DND-41 (cell line): ENCODE measurements around the gene IFITM2.
"Not testable (repeated sequence)": the region's sequence is repeated elsewhere in the genome, so short reads cannot be mapped to it uniquely, and the experiment has no call there.

ENCODE experiments used
- ATAC-seq: fragments of 200-7000 bp; cut with Tn5 transposase; 3 replicates; pipeline ENCODE4 v1.9.1; 2021; ENCODE audit warnings: low read depth; ENCODE audit not compliant: insufficient read depth
- DNase-seq: peaks from one replicate; pipeline ENCODE4 v3.0.0-alpha.2; 2020
- H2AFZ ChIP-seq: 2 replicates; pipeline ENCODE4 v1.6.0; 2012; ENCODE audit warnings: low read depth, low read length
- H3K27ac ChIP-seq: 2 replicates; pipeline ENCODE4 v1.5.1; 2012; ENCODE audit warnings: low read length, inconsistent platforms
- H3K27me3 ChIP-seq: fragments of 200-600 bp; sonication (generic); 2 replicates; pipeline ENCODE4 v1.6.0; 2012; ENCODE audit warnings: low read length, mild to moderate bottlenecking, inconsistent platforms; ENCODE audit not compliant: insufficient read depth, poor library complexity
- H3K36me3 ChIP-seq: 2 replicates; pipeline ENCODE4 v1.5.1; 2012; ENCODE audit warnings: low read length, inconsistent platforms; ENCODE audit not compliant: insufficient read depth
- H3K4me1 ChIP-seq: 2 replicates; pipeline ENCODE4 v1.5.1; 2012; ENCODE audit warnings: mild to moderate bottlenecking, low read length; ENCODE audit not compliant: insufficient read depth
- H3K4me2 ChIP-seq: 2 replicates; pipeline ENCODE4 v1.6.0; 2012; ENCODE audit warnings: mild to moderate bottlenecking, moderate library complexity, low read length, inconsistent platforms; ENCODE audit not compliant: insufficient read depth
- H3K4me3 ChIP-seq, 2 experiments: fragments of 200-600 bp in 1 of 2; shearing (Covaris generic) in 1 of 2; 2 replicates each; pipeline ENCODE4 v1.5.1; 2012 to 2016; ENCODE audit warnings: inconsistent platforms in 2 of 2, low read length in 2 of 2, mild to moderate bottlenecking in 2 of 2, low read depth in 1 of 2, moderate library complexity in 1 of 2
- H3K79me2 ChIP-seq: 2 replicates; pipeline ENCODE4 v1.6.0; 2012; ENCODE audit warnings: low read length, inconsistent platforms; ENCODE audit not compliant: insufficient read depth
- H3K9ac ChIP-seq: 2 replicates; pipeline ENCODE4 v1.6.0; 2012; ENCODE audit warnings: low read depth, mild to moderate bottlenecking, inconsistent platforms, low read length, moderate library complexity
- H3K9me3 ChIP-seq: 2 replicates; pipeline ENCODE4 v1.5.1; 2012; ENCODE audit warnings: low read length, moderate library complexity, mild to moderate bottlenecking, inconsistent platforms; ENCODE audit not compliant: insufficient read depth, severe bottlenecking
- H4K20me1 ChIP-seq: 2 replicates; pipeline ENCODE4 v1.6.0; 2012; ENCODE audit warnings: low read length; ENCODE audit not compliant: insufficient read depth
- EZH2 ChIP-seq: IDR thresholded peaks from 3 replicates; pipeline ENCODE4 v1.6.1; 2012; ENCODE audit warnings: borderline replicate concordance, low read depth, mild to moderate bottlenecking, moderate library complexity, low read length, inconsistent platforms; ENCODE audit not compliant: severe bottlenecking
- TF ChIP-seq, protein P1 (sequence below): IDR thresholded peaks from 2 replicates; pipeline ENCODE4 v1.5.1; 2012; ENCODE audit warnings: borderline replicate concordance, low read length, moderate library complexity, mild to moderate bottlenecking; ENCODE audit not compliant: poor library complexity, severe bottlenecking; ENCODE audit errors: extremely low read depth

Gene IFITM2

GRCh38 chr11:342328-342727 lies 34.7 kb downstream of the IFITM2 start:
- DNase-seq (no peak), ATAC-seq (peak; percentile 22; the same call in 2 of the 3 replicates)
- no peak overlapping the region for H3K4me2 ChIP-seq
- no peak overlapping the region for H2AFZ ChIP-seq
- H3K27me3 ChIP-seq: no peaks in the 10 kb centered on the region
- no peak overlapping the region for H3K9ac ChIP-seq
- H3K4me3 ChIP-seq: no peak overlapping the region
- no peaks in the 10 kb centered on the region for H3K79me2 ChIP-seq
- H3K9me3 ChIP-seq: no peaks in the 10 kb centered on the region
- H3K27ac ChIP-seq: no peak overlapping the region
- TF ChIP-seq, protein P1, sequence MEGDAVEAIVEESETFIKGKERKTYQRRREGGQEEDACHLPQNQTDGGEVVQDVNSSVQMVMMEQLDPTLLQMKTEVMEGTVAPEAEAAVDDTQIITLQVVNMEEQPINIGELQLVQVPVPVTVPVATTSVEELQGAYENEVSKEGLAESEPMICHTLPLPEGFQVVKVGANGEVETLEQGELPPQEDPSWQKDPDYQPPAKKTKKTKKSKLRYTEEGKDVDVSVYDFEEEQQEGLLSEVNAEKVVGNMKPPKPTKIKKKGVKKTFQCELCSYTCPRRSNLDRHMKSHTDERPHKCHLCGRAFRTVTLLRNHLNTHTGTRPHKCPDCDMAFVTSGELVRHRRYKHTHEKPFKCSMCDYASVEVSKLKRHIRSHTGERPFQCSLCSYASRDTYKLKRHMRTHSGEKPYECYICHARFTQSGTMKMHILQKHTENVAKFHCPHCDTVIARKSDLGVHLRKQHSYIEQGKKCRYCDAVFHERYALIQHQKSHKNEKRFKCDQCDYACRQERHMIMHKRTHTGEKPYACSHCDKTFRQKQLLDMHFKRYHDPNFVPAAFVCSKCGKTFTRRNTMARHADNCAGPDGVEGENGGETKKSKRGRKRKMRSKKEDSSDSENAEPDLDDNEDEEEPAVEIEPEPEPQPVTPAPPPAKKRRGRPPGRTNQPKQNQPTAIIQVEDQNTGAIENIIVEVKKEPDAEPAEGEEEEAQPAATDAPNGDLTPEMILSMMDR: no peak
- TF ChIP-seq EZH2: no peak
- H3K4me1 ChIP-seq: peaks cover 4% of the 10 kb centered on the region; the same call in 1 of the 2 replicates
- H3K36me3 ChIP-seq: no peaks in the 10 kb centered on the region
- no peaks in the 10 kb centered on the region for H4K20me1 ChIP-seq

DNA sequence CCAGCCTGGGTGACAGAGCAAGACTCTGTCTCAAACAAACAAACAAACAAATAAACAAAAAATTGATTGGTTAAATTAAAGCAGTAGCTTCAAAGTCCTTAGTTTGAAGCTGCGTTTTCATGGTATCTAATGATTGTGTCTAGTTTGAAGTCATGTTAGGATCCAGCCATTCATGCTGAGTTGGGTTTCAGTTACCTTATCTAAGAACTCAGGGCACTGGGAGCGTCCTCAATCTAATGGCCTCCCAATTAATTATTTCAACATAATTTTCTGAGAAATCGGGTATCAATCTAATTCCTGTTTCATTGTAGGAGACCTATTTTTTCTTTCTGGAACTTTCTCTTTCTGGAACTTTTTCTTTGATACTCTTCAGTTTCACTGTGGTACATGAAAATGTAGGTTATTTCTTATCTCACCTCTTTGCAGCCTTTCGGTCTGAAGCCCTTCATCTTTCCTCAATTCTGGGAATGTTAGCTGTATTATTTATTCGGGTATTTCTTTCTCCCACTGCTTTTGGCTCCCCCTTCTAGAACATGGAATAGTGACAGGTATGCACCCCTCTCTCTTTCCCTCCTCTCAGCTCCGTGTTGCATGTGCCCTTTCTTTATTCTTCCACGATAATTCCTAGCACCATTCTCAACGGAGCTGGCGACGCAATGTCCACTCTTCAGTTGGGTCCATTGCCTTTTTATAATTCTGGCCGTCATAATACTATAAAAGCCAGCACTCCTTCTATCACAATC lies 37.4 kb downstream of the IFITM2 start:
- Histone ChIP-seq H3K36me3 (no peaks in the 10 kb centered on the region), H3K27me3 (no peaks in the 10 kb centered on the region), H3K4me1 (no peaks in the 10 kb centered on the region), H4K20me1 (no peaks in the 10 kb centered on the region), H3K9ac (no peak overlapping the region), H3K9me3 (no peaks in the 10 kb centered on the region), H3K4me2 (no peak overlapping the region), H3K4me3 (no peak overlapping the region), H3K79me2 (no peaks in the 10 kb centered on the region), H2AFZ (no peak overlapping the region), H3K27ac (no peak overlapping the region)
- DNase-seq (no peak), ATAC-seq (no peak)
- no peak for TF ChIP-seq EZH2
- TF ChIP-seq, protein P1: no peak

DNA sequence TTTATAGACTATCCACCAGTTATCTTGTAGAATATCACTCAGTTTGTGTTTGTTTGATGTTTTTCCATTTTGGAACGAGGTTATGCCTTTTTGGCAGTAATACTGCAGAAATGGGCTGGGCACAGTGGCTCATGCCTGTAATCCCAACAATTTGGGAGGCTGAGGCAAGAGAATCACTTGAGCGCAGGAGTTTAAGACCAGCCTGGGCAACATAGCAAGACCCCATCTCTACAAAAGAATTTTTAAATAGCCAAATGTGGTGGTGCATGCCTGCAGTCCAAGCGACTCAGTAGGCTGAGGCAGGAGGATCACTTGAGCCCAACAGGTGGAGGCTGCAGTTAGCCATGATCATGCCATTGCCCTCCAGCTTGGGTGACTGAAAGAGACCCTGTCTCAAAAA lies 38.9 kb downstream of the IFITM2 start:
- no peak for ATAC-seq

GRCh38 chr11:349270-349954 lies 41.8 kb downstream of the IFITM2 start:
- not testable (repeated sequence) for H3K9ac ChIP-seq, H3K4me2 ChIP-seq

More for the DNA sequence above, 38.9 kb downstream of the IFITM2 start:
- H3K9me3 ChIP-seq: no peaks in the 10 kb centered on the region
- H4K20me1 ChIP-seq: no peaks in the 10 kb centered on the region
- no peaks in the 10 kb centered on the region for H3K27me3 ChIP-seq
- H3K4me2 ChIP-seq: no peak overlapping the region
- TF ChIP-seq EZH2: no peak
- no peak overlapping the region for H3K4me3 ChIP-seq
- no peak overlapping the region for H3K27ac ChIP-seq
- H3K36me3 ChIP-seq: no peaks in the 10 kb centered on the region
- H3K4me1 ChIP-seq: peaks cover 9% of the 10 kb centered on the region
- H2AFZ ChIP-seq: no peak overlapping the region
- H3K79me2 ChIP-seq: no peaks in the 10 kb centered on the region
- H3K9ac ChIP-seq: no peak overlapping the region
- DNase-seq: no peak

DNA sequence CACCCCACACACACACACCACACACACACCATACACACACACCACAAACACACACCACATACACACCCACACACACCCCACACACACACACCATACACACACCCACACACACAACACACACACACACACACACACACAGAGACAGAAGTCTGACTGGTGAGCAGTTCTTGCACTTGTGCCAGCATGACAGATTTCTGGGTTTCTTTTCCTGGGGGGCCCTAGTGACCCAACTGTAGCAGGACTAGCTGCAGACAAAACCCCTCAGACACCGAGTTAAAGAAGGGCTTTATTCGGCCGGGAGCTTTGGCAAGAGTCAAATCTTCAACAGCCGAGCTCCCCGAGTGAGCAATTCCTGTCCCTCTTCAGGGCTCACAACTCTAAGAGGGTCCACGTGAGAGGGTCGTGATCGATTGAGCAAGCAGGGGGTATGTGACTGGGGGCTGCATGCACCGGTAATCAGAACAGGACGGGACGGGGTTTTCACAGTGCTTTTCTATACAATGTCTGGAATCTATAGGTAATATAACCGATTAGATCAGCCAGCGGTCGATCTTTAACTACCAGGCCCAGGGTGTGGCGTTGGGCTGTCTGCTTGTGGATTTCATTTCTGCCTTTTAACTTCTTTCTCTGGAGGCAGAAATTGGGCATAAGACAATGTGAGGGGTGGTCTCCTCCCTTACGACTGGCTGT lies 42.6 kb downstream of the IFITM2 start:
- not testable (repeated sequence) for H3K9ac ChIP-seq, H2AFZ ChIP-seq, H3K4me3 ChIP-seq, H3K79me2 ChIP-seq, H3K27me3 ChIP-seq, DNase-seq, H4K20me1 ChIP-seq, H3K36me3 ChIP-seq, H3K4me2 ChIP-seq, H3K9me3 ChIP-seq
- peak overlapping the region; percentile 35 for H3K27ac ChIP-seq
- 0 out of 3 replicates have a peak, but pooled peaks have one; percentile 3 for ATAC-seq
- peaks cover 14% of the 10 kb centered on the region for H3K4me1 ChIP-seq

More at GRCh38 chr11:349270-349954, 41.8 kb downstream of the IFITM2 start:
- H3K4me3 ChIP-seq, H3K27ac ChIP-seq, DNase-seq, H4K20me1 ChIP-seq, H3K79me2 ChIP-seq, H3K9me3 ChIP-seq, H3K36me3 ChIP-seq, ATAC-seq, H3K27me3 ChIP-seq, H3K4me1 ChIP-seq, H2AFZ ChIP-seq: not testable (repeated sequence)
